ENCODE results near the gene MYO3B. TPM values are rescaled to one million over a fixed set of nuclear protein-coding genes. Genes with fewer than 3 reads are reported as not detected.

MYO3B gene
- total RNA-seq, 8 experiments from 2014 or later: 0.11 to 5.1 (median 0.98) TPM

DNA sequence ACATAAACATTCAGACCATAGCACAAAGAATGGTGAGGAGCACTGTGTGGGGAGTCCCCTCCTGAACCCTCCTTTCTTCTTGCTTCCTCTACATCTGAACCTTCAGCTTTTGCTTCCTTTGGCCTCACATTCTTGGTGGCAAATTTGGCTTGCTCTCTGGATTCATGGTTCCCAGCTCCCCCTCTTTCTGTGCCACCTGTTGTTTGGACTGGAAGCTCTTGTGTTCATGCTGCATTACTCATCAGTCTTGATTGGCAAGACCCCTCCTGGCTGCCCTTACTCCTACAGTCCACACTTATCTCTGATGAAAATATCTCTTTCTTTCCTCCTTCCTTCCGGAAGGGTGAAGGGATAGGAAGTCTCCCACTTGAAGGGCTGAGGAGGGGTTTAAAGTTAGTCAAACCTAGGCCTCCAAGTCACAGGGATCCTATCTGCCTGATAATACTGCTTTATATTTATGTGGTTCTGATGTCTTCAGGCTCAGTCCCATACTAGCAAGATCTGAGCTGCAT is 70.0 kb downstream of the MYO3B start:
- Histone ChIP-seq H3K27ac (no peak overlapping the region), H3K4me1 (replicated peaks in 1 of 2) (no peaks in the 10 kb centered on the region), H3K4me3 (no peak overlapping the region)
- in situ Hi-C loops (cut with MboI; ENCODE audit: low pct_unique_long_range_greater_than_20kb in 2 of 9, low sequenced_read_pairs in 9 of 9, unreplicated experiment in 9 of 9): loop anchor here in 4 of 9 experiments (25.0 kb wide), 1 partner anchor 564 kb away; the partner anchor contains the start of gene GAD1 (in 4 of the 4)
- ATAC-seq (replicated peaks in 6 of 8): no peak
- WGBS, 10 experiments: 33 to 100% (median 100%) methylated on average over 1 of the region's 1 CpG; no CpG with 5 or more reads in 5 of the 10 experiments

DNA sequence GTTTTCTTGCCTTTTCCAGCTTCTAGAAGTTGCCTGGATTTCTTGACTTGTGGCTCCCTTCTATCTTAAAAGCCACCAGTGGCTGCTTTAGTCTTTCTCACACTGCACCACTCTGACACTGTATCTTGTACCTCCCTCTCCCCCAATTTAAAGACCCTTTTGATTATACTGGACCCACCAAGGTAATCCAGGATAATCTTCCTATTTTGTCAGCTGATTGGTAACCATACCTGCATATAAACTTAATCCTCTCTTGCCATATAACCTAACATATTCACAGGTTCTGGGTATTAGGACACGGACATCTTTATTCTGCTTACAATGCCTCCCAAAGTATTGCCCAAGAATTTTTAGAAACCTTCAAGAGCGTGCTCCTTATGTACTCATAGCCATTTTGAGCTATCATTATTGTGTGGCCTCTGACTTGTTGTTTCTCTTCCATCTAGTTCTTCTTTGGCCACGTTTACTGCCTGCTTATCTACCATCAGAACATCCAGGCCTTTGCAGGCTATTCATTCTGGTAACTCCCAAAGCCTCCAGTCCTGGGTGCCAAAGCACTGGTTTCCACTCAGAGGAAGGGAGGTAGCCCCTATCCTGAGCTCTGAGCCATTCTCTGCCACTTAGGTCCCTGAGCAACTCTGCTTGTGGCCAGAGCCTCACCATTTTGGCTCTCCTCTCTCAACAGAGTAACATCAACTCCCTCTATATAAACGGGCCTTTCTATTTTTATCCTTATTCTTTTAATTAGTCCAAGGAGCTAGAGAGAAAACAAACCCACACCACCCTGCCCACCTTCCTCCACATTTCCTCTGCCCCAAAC is 70.8 kb downstream of the MYO3B start:
- WGBS, 10 experiments: 23 to 89% (median 70%) methylated on average over 1 to 4 of the region's 4 CpGs; no CpG with 5 or more reads in 2 of the 10 experiments
- H3K4me1 ChIP-seq (replicated peaks in 1 of 2): no peaks in the 10 kb centered on the region
- in situ Hi-C loops (cut with MboI; ENCODE audit: low pct_unique_long_range_greater_than_20kb in 2 of 9, low sequenced_read_pairs in 9 of 9, unreplicated experiment in 9 of 9): loop anchor here in 4 of 9 experiments (25.0 kb wide), 1 partner anchor 564 kb away; the partner anchor contains the start of gene GAD1 (in 4 of the 4)
- no peak for ATAC-seq (replicated peaks in 6 of 8)
- H3K4me3 ChIP-seq: no peak overlapping the region
- no peak overlapping the region for H3K27ac ChIP-seq

DNA sequence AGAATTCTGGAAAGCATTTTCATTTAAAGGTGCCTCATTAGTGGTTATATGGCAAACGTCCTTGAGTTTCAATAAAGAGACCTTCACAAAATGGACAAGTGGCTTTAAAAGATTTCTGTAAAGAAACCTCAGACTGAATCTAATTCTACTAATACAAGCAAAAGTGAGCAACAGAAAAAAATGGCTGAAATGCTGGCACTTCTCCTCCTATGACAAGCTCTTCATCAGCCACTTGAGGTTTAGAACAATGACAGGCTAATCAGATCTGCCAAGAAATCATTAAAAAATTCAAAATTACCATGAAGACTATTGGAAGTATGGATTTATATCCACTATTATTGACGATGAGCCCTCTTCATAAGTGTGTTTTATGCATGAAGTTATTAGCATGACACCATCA is 71.8 kb downstream of the MYO3B start:
- H3K4me1 ChIP-seq (replicated peaks in 1 of 2): no peaks in the 10 kb centered on the region
- H3K4me3 ChIP-seq: no peak overlapping the region
- WGBS, 10 experiments: 10 to 100% (median 56%) methylated on average over 1 to 2 of the region's 2 CpGs; no CpG with 5 or more reads in 1 of the 10 experiments
- in situ Hi-C loops (cut with MboI; ENCODE audit: low pct_unique_long_range_greater_than_20kb in 2 of 9, low sequenced_read_pairs in 9 of 9, unreplicated experiment in 9 of 9): loop anchor here in 4 of 9 experiments (25.0 kb wide), 1 partner anchor 563 kb away; the partner anchor contains the start of gene GAD1 (in 4 of the 4)
- no peak for ATAC-seq (replicated peaks in 6 of 8)
- no peak overlapping the region for H3K27ac ChIP-seq

DNA sequence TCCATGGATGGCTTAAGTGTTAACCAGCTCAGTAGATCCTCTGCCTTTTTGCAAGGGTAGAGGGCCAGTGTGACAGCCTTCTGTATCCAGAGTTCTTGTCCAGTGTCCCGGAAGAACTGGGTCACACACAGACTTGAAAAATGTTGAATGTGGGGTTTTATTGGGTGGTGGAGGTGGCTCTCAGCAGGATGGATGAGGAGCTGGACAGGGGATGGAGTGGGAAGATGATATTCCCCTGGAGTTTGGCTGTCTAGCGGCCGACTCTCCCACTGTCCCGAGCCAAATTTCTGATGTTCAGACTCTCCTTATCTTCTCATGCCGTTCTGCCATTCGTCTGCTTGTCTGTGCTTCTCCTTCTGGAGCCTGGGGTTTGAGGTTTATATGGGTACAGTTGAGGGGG is 72.6 kb downstream of the MYO3B start:
- no peak for ATAC-seq (replicated peaks in 6 of 8)
- in situ Hi-C loops (cut with MboI; ENCODE audit: low pct_unique_long_range_greater_than_20kb in 2 of 9, low sequenced_read_pairs in 9 of 9, unreplicated experiment in 9 of 9): no loop called here
- WGBS, 10 experiments: 67 to 100% (median 90%) methylated on average over 2 to 6 of the region's 6 CpGs; no CpG with 5 or more reads in 5 of the 10 experiments
- H3K27ac ChIP-seq: no peak overlapping the region
- no peak overlapping the region for H3K4me3 ChIP-seq
- no peaks in the 10 kb centered on the region for H3K4me1 ChIP-seq (replicated peaks in 1 of 2)

DNA sequence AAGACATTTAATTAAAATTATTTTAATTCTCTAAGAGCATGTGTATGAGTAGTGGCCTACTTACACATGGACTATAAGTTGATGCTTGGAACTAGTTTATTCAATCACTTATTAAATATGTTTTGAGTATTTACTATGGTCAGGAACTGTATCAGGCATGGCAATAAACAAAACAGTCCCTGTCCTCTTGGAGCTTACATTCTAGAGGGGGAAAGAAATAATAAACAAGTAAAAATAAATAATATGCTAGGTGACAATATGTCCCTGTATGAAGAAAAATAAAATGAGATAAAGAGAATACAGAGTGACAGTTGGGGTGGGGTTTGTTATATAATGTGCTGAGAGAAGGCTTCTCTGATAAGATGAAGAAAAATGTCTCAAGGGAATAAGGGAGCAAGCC is 74.5 kb downstream of the MYO3B start:
- no peak for ATAC-seq (replicated peaks in 6 of 8)
- in situ Hi-C loops (cut with MboI; ENCODE audit: low pct_unique_long_range_greater_than_20kb in 2 of 9, low sequenced_read_pairs in 9 of 9, unreplicated experiment in 9 of 9): no loop called here
- Histone ChIP-seq H3K4me1 (replicated peaks in 1 of 2) (no peaks in the 10 kb centered on the region), H3K4me3 (no peak overlapping the region), H3K27ac (no peak overlapping the region)

- ATAC-seq (replicated peaks in 6 of 8): no peak
- in situ Hi-C loops (cut with MboI; ENCODE audit: low pct_unique_long_range_greater_than_20kb in 2 of 9, low sequenced_read_pairs in 9 of 9, unreplicated experiment in 9 of 9): no loop called here
- Histone ChIP-seq H3K27ac (no peak overlapping the region), H3K4me1 (replicated peaks in 1 of 2) (no peaks in the 10 kb centered on the region), H3K4me3 (no peak overlapping the region)
- WGBS, 10 experiments: 80 to 100% (median 92%) methylated on average over 1 to 2 of the region's 6 CpGs; no CpG with 5 or more reads in 5 of the 10 experiments
These were observed 75.8 kb downstream of the MYO3B start for GRCh38 chr2:170253721-170254230.

GRCh38 chr2:170254293-170254732 is 76.4 kb downstream of the MYO3B start:
- WGBS, 10 experiments: 80 to 100% (median 94%) methylated on average over 1 to 6 of the region's 7 CpGs; no CpG with 5 or more reads in 7 of the 10 experiments
- Histone ChIP-seq H3K4me3 (no peak overlapping the region), H3K27ac (no peak overlapping the region), H3K4me1 (replicated peaks in 1 of 2) (no peaks in the 10 kb centered on the region)
- ATAC-seq (replicated peaks in 6 of 8): no peak
- in situ Hi-C loops (cut with MboI; ENCODE audit: low pct_unique_long_range_greater_than_20kb in 2 of 9, low sequenced_read_pairs in 9 of 9, unreplicated experiment in 9 of 9): no loop called here

- Histone ChIP-seq H3K4me1 (replicated peaks in 1 of 2) (no peaks in the 10 kb centered on the region), H3K4me3 (no peak overlapping the region), H3K27ac (no peak overlapping the region)
- ATAC-seq (replicated peaks in 6 of 8): no peak
- in situ Hi-C loops (cut with MboI; ENCODE audit: low pct_unique_long_range_greater_than_20kb in 2 of 9, low sequenced_read_pairs in 9 of 9, unreplicated experiment in 9 of 9): no loop called here
- 80 to 100% methylated on average over 1 to 2 of the region's 3 CpGs; no CpG with 5 or more reads in 8 of the 10 experiments for WGBS, 10 experiments
These were observed 77.2 kb downstream of the MYO3B start for GRCh38 chr2:170255137-170255536.

DNA sequence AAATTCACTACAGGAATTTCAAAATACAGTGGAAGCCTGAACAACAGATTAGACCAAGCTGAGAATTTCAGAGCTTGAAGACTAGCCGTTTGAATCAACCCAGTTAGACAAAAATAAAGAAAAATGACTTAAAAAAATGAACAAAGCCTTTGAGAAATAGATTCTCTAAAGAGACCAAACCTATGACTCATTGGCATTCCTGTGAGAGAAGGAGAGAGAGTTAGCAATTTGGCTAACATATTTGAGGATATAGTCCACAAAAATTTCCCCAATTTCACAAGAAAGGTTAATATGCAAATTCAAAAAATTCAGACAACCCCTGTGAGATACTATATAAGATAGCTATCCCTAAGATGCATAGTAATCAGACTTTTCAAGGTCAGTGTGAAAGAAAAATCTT is 78.0 kb downstream of the MYO3B start:
- WGBS, 10 experiments: 0 to 100% (median 63%) methylated on average over 1 of the region's 1 CpG
- H3K4me3 ChIP-seq: no peak overlapping the region
- no peak overlapping the region for H3K27ac ChIP-seq
- ATAC-seq (replicated peaks in 6 of 8): no peak
- in situ Hi-C loops (cut with MboI; ENCODE audit: low pct_unique_long_range_greater_than_20kb in 2 of 9, low sequenced_read_pairs in 9 of 9, unreplicated experiment in 9 of 9): no loop called here
- no peaks in the 10 kb centered on the region for H3K4me1 ChIP-seq (replicated peaks in 1 of 2)

- H3K4me3 ChIP-seq: no peak overlapping the region
- in situ Hi-C loops (cut with MboI; ENCODE audit: low pct_unique_long_range_greater_than_20kb in 2 of 9, low sequenced_read_pairs in 9 of 9, unreplicated experiment in 9 of 9): no loop called here
- no peaks in the 10 kb centered on the region for H3K4me1 ChIP-seq (replicated peaks in 1 of 2)
- 23 to 95% (median 71%) methylated on average over 2 to 3 of the region's 3 CpGs for WGBS, 10 experiments
- ATAC-seq (replicated peaks in 6 of 8): no peak
- H3K27ac ChIP-seq: no peak overlapping the region
These were observed 80.4 kb downstream of the MYO3B start for GRCh38 chr2:170258382-170258781.

DNA sequence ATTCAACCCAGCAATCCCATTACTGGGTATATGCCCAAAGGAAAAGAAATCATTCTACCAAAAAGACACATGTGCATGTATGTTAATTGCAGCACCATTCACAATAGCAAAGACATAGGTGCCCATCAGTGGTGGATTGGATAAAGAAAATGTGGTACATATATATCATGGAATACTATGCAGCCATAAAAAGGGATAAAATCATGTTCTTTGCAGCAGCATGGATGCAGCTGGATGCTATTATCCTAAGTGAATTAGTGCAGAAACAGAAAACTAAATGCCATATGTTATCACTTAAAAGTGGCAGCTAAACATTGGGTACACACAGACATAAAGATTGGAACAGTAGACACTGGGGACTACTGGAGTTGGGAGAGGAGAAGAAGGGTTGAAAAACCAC is 82.2 kb downstream of the MYO3B start:
- H3K4me1 ChIP-seq (replicated peaks in 1 of 2): no peaks in the 10 kb centered on the region
- in situ Hi-C loops (cut with MboI; ENCODE audit: low pct_unique_long_range_greater_than_20kb in 2 of 9, low sequenced_read_pairs in 9 of 9, unreplicated experiment in 9 of 9): no loop called here
- H3K4me3 ChIP-seq: no peak overlapping the region
- H3K27ac ChIP-seq: no peak overlapping the region
- ATAC-seq (replicated peaks in 6 of 8): no peak

DNA sequence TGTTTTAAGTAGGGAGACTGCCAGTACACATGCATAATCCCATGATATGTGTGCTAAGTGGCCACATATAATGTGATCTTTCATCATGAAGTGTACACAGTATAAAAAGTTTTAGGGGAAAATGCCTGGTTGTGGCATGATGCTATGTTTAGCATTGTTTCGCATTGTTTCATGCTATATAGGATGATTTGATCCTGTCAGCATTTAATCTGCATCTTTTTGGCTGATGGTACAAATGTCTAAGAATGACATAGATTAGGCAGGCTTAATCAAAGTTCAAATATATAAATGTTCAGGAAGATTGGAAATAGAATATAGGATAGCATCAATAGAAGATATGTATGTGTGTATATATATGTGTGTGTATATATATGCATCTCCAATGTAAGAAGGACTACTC is 83.6 kb downstream of the MYO3B start:
- H3K4me3 ChIP-seq: no peak overlapping the region
- no peak for ATAC-seq (replicated peaks in 6 of 8)
- in situ Hi-C loops (cut with MboI; ENCODE audit: low pct_unique_long_range_greater_than_20kb in 2 of 9, low sequenced_read_pairs in 9 of 9, unreplicated experiment in 9 of 9): no loop called here
- WGBS, 10 experiments: 71 to 100% (median 100%) methylated on average over 1 of the region's 1 CpG; no CpG with 5 or more reads in 3 of the 10 experiments
- no peaks in the 10 kb centered on the region for H3K4me1 ChIP-seq (replicated peaks in 1 of 2)
- no peak overlapping the region for H3K27ac ChIP-seq

DNA sequence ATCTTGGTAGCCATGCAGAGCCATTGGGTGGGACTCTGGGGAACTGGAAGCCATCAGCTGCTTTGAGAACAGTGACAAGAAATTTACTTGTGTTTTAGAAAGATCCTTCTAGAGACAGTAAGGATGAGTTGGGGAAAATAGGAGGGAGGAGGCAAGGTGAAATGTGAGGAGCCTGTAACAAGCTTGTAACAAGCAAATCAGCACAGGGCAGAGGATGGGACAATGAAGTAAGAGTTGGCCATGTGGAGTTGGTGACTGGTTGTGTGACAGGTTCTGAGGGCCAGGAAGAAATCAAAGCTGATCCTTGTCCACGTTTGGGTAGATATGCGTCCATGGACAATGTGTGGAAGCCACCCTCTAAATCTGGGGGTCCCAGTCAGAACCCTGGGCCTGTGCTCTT is 84.4 kb downstream of the MYO3B start:
- Histone ChIP-seq H3K4me1 (replicated peaks in 1 of 2) (no peaks in the 10 kb centered on the region), H3K4me3 (no peak overlapping the region), H3K27ac (no peak overlapping the region)
- in situ Hi-C loops (cut with MboI; ENCODE audit: low pct_unique_long_range_greater_than_20kb in 2 of 9, low sequenced_read_pairs in 9 of 9, unreplicated experiment in 9 of 9): no loop called here
- ATAC-seq (replicated peaks in 6 of 8): no peak
- 39 to 100% methylated on average over 2 of the region's 2 CpGs; no CpG with 5 or more reads in 8 of the 10 experiments for WGBS, 10 experiments

Data from motor neuron (in vitro differentiated cells).